AG04449 (cell line): ENCODE data around the gene LHFPL4.

Experiments used
- CTCF ChIA-PET: fragments of 350-600 bp; formaldehyde crosslinking; extraction: SDS; loops from one replicate; lab custom pipeline; 2021; ENCODE audit warnings: antibody characterized with exemption; lab: Yijun Ruan, JAX
- POLR2A ChIA-PET: fragments of 400-600, 350-600 bp; formaldehyde crosslinking; extraction: SDS; loops from one replicate; lab custom pipeline; 2020; ENCODE audit warnings: antibody characterized with exemption, inconsistent platforms; lab: Yijun Ruan, JAX
- DNase-seq: peaks from one replicate; pipeline ENCODE4 v3.0.0-alpha.2; 2010; ENCODE audit warnings: low read depth, low spot score
- H3K4me3 ChIP-seq: 2 replicates; pipeline ENCODE4 v1.5.1; 2011; ENCODE audit warnings: low read depth, mild to moderate bottlenecking, control low read depth, low read length
- CTCF ChIP-seq: IDR thresholded peaks from one replicate; pipeline ENCODE4 v1.5.1; 2011; ENCODE audit warnings: mild to moderate bottlenecking, moderate library complexity, low read length, control low read depth, inconsistent platforms; ENCODE audit not compliant: insufficient read depth; ENCODE audit errors: missing control alignments

The LHFPL4 gene

GRCh38 chr3:9514306-9514705 is 39.3 kb downstream of the LHFPL4 start:
- ChIA-PET POLR2A (no interaction called here), CTCF (interaction anchor here (2.3 kb wide), 1 partner anchor 10 kb away, joined by 12 read pairs; no protein-coding TSS in a partner anchor)
- H3K4me3 ChIP-seq, result no peak overlapping the region
- no peak for TF ChIP-seq CTCF
- DNase-seq, result no peak

GRCh38 chr3:9512456-9513045 is 41.1 kb downstream of the LHFPL4 start:
- POLR2A ChIA-PET, result no interaction called here
- no peak for TF ChIP-seq CTCF
- CTCF ChIA-PET, result interaction anchor here (1.0 to 3.1 kb wide), 2 partner anchors 9 to 11 kb away, joined by 5 to 22 read pairs; no protein-coding TSS in a partner anchor

DNA sequence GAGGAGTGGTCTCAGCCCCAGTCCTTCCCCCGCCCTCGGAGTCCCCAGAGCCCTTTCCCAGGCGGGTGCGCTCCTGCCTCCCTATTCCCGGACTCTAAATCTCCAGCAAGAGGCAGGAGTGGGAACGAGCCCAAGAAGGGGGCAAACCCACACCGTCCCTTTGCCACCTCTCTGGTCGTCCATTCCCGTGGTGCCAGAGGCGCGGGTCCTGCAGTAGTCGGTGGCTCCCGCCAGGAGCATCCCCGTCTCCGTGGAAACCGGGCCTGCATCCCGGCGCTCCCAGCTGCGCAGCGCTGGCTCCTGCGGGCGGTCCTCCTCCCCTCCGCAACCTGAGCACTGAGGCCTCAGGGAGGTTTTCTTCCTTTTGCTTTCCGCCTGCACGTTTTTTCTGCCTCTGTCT is 44.8 kb downstream of the LHFPL4 start:
- CTCF ChIA-PET, result no interaction called here
- H3K4me3 ChIP-seq, result no peak overlapping the region
- POLR2A ChIA-PET, result no interaction called here
- TF ChIP-seq CTCF, result no peak
- no peak for DNase-seq

More at GRCh38 chr3:9512456-9513045, 41.1 kb downstream of the LHFPL4 start:
- H3K4me3 ChIP-seq, result no peak overlapping the region
- DNase-seq, result no peak

- no peak for DNase-seq
- no peak for TF ChIP-seq CTCF
- ChIA-PET POLR2A (no interaction called here), CTCF (interaction anchor here (0.9 to 1.4 kb wide), 3 partner anchors 9 to 220 kb away, joined by 3 to 4 read pairs (median 3); no protein-coding TSS in a partner anchor)
- H3K4me3 ChIP-seq, result no peak overlapping the region
These were observed 45.7 kb downstream of the LHFPL4 start for GRCh38 chr3:9507586-9508578.

DNA sequence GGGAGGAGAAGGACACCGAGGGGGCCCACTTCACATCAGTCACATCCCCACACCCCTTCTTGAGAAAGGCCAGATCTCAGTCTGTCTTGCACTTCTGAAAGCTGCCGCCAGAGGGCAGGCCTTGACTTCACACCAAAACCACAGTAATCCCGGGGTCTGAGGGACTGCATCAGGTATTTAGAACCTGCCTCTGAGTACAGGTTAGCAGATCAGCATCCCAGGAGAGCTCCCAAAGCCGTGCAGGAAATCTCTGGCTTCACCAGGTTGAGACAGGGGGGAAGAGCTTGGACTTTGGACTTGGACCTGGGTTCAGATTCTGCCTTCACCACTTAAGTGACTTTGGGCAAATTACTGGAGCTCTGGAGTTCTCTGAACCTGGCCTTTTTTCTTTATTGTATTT is 50.3 kb downstream of the LHFPL4 start:
- peak; percentile 5 for DNase-seq
- peak; percentile 92 for TF ChIP-seq CTCF
- ChIA-PET POLR2A (no interaction called here), CTCF (interaction anchor here (0.7 to 6.9 kb wide), 32 partner anchors 9 to 528 kb away, joined by 3 to 59 read pairs (median 3); partner anchors contain the start of genes BRPF1, MTMR14, OGG1 and THUMPD3)
- no peak overlapping the region for H3K4me3 ChIP-seq
